Pancreas (tissue), 10 donors: ENCODE results near the gene TPM4. TPM values are rescaled to one million over a fixed set of nuclear protein-coding genes. Genes with fewer than 3 reads are reported as not detected.

ENCODE experiments used
- ATAC-seq, 4 donors: fragments of 200-7000 bp; cut with Tn5 transposase; one replicate each; pipeline versions ENCODE4 v1.8.0 to v1.9.1; 2020; ENCODE audit warnings: mild to moderate bottlenecking in 4 of 4, moderate library complexity in 4 of 4
- DNase-seq, 6 donors: peaks; one replicate each; pipeline ENCODE4 v3.0.0-alpha.2; 2020
- FAIRE-seq: peaks from 2 replicates; lab custom pipeline; 2012; peaks lifted over from hg19 to GRCh38; lab: Jason Lieb, UNC
- H3K27ac ChIP-seq, 4 donors: fragments of 200-600 bp; sonication (generic); 1 replicate in 3 of 4; 2 replicates in 1 of 4; pipeline versions ENCODE4 v1.5.0 to v1.8.0; 2020
- H3K27me3 ChIP-seq, 4 donors: fragments of 200-600 bp; one replicate each; pipeline ENCODE4 v1.8.0; 2021
- H3K36me3 ChIP-seq, 3 donors: fragments of 200-600 bp; sonication (generic) in 1 of 3; one replicate each; pipeline versions ENCODE4 v1.5.0 to v1.8.0; 2020 to 2021
- H3K4me1 ChIP-seq, 3 donors: fragments of 200-600 bp; one replicate each; pipeline ENCODE4 v1.8.0; 2021
- H3K4me3 ChIP-seq, 4 donors: fragments of 200-600 bp; sonication (generic) in 2 of 4; one replicate each; pipeline versions ENCODE4 v1.5.0 to v1.8.0; 2020 to 2021
- H3K9me3 ChIP-seq, 4 donors: fragments of 200-600 bp; one replicate each; pipeline ENCODE4 v1.8.0; 2021
- WGBS, 2 donors: extraction: QIAGEN DNeasy Blood & Tissue Kit; methylation state at CpG; one replicate each; pipeline ENCODE4 v1.1.7; 2013; 5-methylcytosine and 5-hydroxymethylcytosine counted together
- intact Hi-C, 3 donors: fragments of 100-400 bp; cut with DNase I; formaldehyde crosslinking; loops; one replicate each; pipeline versions ENCODE4 v1.11.1 to v1.14.2; 2022
- polyA plus RNA-seq, 2 donors: library from polyadenylated mRNA; stranded (reverse); fragments of 200-250 nt; gene quantifications; one replicate each; pipeline ENCODE4 v1.2.3, GENCODE V29; 2013
- total RNA-seq, 6 donors: library from RNA; stranded (reverse); fragmentation: NEBNext Ultra II Directional in 4 of 6; extraction: Animal tissue kit (Norgen Biotek cat#: 25700) in 4 of 6; gene quantifications; one replicate each; pipeline versions ENCODE4 v1.2.1 to v1.2.4, GENCODE V29; 2021 to 2023
- TF ChIP-seq, protein P1 (sequence below), 4 donors: fragments of 200-600 bp; sonication (generic) in 3 of 4; IDR thresholded peaks; one replicate each; pipeline versions ENCODE4 v1.5.0 to v1.8.0; 2021; ENCODE audit warnings: antibody characterized with exemption in 4 of 4
- donor health status: healthy with polysubstance abuse.
- donor health status: DM: no; HTN: no; CAD: no; lungs with moderate emphysema.
- donor health status: DM: no; HTN: no; CAD: no.
- donor health status: control.
- donor health status: control.
- donor health status: Bipolar disorder and iron deficiency.
- donor health status: DM: yes; HTN: yes; CAD: no.
- donor health status: DM: no; HTN: no; CAD: no.
- donor health status: DM: no; HTN: no; CAD: no.
- donor health status: DM: yes; HTN: yes; CAD: no.

The TPM4 gene
- total and polyA plus RNA-seq, 8 donors: 36.8 to 161 (median 79.6) TPM

DNA sequence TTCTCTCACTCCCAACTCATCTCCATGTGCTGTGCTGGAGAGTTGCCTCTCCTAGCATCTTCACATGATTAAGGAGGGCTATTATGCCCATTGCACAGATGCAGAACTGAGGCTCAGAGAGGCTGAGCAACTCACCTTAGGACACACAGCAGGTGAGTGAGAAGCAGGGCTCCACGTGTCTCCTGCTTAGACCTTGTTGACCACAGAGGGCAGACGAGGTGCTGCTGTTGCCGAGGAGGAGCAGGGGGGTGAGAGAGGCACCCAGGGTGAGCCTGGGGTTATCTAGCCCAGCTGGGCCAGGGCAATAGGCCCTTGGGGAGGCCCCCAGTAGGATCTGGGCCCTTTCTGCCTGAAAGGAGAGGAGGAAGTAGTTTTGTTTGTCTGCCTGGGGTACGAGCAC, 64.7 kb downstream of the TPM4 start:
- 75 to 80% methylated on average over 4 of the region's 4 CpGs for WGBS, 2 donors
- no peaks in the 10 kb centered on the region for H3K27me3 ChIP-seq
- ATAC-seq (no peak), DNase-seq (no peak), FAIRE-seq (no peak)
- H3K27ac ChIP-seq: no peak overlapping the region
- peaks cover 0 to 5% (median 0%) of the 10 kb centered on the region in 3 donors for H3K4me1 ChIP-seq
- intact Hi-C loops: no loop called here
- TF ChIP-seq, protein P1, sequence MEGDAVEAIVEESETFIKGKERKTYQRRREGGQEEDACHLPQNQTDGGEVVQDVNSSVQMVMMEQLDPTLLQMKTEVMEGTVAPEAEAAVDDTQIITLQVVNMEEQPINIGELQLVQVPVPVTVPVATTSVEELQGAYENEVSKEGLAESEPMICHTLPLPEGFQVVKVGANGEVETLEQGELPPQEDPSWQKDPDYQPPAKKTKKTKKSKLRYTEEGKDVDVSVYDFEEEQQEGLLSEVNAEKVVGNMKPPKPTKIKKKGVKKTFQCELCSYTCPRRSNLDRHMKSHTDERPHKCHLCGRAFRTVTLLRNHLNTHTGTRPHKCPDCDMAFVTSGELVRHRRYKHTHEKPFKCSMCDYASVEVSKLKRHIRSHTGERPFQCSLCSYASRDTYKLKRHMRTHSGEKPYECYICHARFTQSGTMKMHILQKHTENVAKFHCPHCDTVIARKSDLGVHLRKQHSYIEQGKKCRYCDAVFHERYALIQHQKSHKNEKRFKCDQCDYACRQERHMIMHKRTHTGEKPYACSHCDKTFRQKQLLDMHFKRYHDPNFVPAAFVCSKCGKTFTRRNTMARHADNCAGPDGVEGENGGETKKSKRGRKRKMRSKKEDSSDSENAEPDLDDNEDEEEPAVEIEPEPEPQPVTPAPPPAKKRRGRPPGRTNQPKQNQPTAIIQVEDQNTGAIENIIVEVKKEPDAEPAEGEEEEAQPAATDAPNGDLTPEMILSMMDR (IDR thresholded peaks at IDR 0.05): no peak
- no peaks in the 10 kb centered on the region for H3K36me3 ChIP-seq
- H3K4me3 ChIP-seq: no peak overlapping the region
- no peaks in the 10 kb centered on the region for H3K9me3 ChIP-seq

DNA sequence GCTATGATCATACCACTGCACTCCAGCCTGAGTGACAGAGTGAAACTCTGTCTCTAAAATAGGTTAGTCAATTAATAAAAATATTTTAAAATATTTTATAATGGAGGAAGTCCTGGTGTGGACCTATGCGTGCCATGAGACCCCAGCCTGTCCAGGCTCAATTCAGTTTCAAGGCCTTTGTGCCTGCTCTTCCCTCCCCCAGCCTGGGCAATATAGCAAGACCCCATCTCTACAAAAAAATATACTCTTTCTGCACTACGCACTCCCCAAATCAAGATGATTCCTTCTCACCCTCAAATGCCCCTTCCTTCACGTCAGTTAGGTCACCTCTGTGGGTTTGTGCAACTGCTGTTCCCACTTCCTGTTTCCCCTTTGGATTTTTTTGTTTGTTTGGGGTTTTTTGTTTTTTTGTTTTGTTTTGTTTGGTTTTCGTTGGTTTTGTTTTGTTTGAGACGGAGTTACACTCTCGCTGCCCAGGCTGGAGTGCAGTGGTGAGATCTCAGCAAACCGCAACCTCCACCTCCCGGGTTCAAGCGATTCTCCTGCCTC, 65.8 kb downstream of the TPM4 start:
- TF ChIP-seq, protein P1 (IDR thresholded peaks at IDR 0.05): no peak
- H3K9me3 ChIP-seq: no peaks in the 10 kb centered on the region
- ATAC-seq (no peak), DNase-seq (no peak), FAIRE-seq (no peak)
- peaks cover 0 to 5% (median 0%) of the 10 kb centered on the region in 3 donors for H3K4me1 ChIP-seq
- intact Hi-C loops: no loop called here
- no peaks in the 10 kb centered on the region for H3K36me3 ChIP-seq
- no peak overlapping the region for H3K4me3 ChIP-seq
- H3K27me3 ChIP-seq: no peaks in the 10 kb centered on the region
- H3K27ac ChIP-seq: no peak overlapping the region
- 88 to 90% methylated on average over 9 of the region's 9 CpGs for WGBS, 2 donors

DNA sequence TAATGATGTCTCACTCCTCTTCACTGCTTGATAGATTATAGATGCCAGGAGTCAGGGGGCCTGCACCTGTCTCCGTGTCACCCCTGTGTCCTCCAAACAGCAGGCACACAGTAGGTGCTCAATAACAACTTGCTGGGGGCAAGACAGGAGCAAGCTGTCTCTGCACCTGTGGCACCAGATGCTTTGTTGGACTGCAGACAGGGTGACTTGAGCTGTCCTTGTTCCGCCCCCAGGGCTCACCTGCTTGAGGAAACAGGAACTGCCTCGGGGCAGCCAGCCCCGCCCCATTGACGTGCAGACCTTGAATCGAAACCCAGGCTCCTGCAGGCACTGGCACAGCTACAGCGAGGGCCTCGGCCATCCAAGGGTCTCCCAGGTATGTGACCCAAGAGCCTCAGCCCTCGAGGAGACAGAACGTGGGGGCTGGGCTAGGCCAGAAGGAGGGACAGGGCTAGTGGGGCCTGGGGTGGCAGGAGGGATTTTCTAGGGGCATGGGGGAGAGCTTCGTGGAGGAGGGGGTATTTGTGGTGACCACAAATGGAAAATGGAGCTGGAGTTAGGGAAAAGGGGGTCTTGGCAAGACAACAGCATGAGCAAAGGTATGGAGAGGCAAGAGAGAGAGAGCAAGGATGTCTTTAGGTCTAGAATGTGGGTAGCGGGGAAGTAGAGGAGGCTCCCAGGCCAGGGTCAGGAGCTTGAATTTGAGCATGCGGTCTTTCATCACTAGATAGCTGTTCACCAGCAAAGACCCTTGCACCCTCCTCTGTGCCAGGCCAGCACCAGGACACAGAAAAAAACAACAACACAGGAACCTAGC, 67.3 kb downstream of the TPM4 start, which contains the start of gene HSH2D:
Gene HSH2D (plus strand): TSS at position 287 of the 817 bp plus-strand sequence. CDS start 5,066 bp downstream, outside the sequence.
- H3K4me3 ChIP-seq: peak within 1 kb of the TSS in 3 of 4 donors; percentile 1 to 49 (median 40)
- no peaks in the 10 kb centered on the region for H3K27me3 ChIP-seq
- FAIRE-seq: no peak
- peak; percentile 86 to 96 (median 89) for DNase-seq
- intact Hi-C loops: no loop called here
- peaks cover 0 to 5% (median 0%) of the 10 kb centered on the region in 3 donors for H3K4me1 ChIP-seq
- ATAC-seq: peak; percentile 99 to 100 (median 100)
- H3K36me3 ChIP-seq: peaks cover 0 to under 1% (median 0%) of the 10 kb centered on the region in 3 donors
- H3K27ac ChIP-seq: peak within 1 kb of the TSS; percentile 20 to 55 (median 28)
- H3K9me3 ChIP-seq: no peaks in the 10 kb centered on the region
- TF ChIP-seq, protein P1 (IDR thresholded peaks at IDR 0.05): no peak
- WGBS, 2 donors: 16 to 18% methylated on average over 13 of the region's 13 CpGs

DNA sequence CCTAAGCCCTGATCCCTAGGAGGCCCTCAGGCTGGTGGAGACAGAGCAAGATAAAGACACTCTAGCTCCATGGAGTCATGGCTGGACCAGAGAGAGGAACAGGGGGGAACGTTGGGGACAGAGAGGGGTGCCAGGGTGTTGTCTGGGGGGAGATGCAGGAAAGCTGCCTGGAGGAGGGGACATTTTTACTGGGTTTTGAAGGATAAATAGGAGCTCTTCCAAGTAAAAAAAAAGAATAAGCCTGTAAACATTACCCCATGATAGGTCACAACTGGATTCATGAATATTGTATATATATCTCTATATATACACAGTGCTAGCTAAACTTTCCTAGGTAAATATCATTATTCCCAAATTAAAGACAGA, 67.9 kb downstream of the TPM4 start:
- peak overlapping the region in 2 of 4 donors; percentile 40 to 49 for H3K4me3 ChIP-seq
- H3K4me1 ChIP-seq: peaks cover 0 to 5% (median 0%) of the 10 kb centered on the region in 3 donors
- H3K36me3 ChIP-seq: peaks cover 0 to 6% (median 0%) of the 10 kb centered on the region in 3 donors
- ATAC-seq (peak; percentile 8 to 36 (median 12)), FAIRE-seq (no peak), DNase-seq (no peak)
- peak overlapping the region in 1 of 4 donors; percentile 55 for H3K27ac ChIP-seq
- H3K27me3 ChIP-seq: no peaks in the 10 kb centered on the region
- H3K9me3 ChIP-seq: no peaks in the 10 kb centered on the region
- WGBS, 2 donors: 49 to 67% methylated on average over 1 of the region's 1 CpG
- TF ChIP-seq, protein P1 (IDR thresholded peaks at IDR 0.05): no peak
- intact Hi-C loops: no loop called here
